Transverse colon (tissue), 4 donors: ENCODE results near the gene SDR9C7. TPM values are rescaled to one million over a fixed set of nuclear protein-coding genes. Genes with fewer than 3 reads are reported as not detected.
"Not testable (repeated sequence)": the region's sequence is repeated elsewhere in the genome, so short reads cannot be mapped to it uniquely, and the experiment has no call there.

ENCODE experiments used
- DNase-seq: peaks from one replicate; pipeline ENCODE4 v3.0.0-alpha.2; 2019
- H3K27ac ChIP-seq, 4 donors: fragments of 200-600 bp; sonication (generic); 2 replicates each; pipeline ENCODE4 v1.5.1; 2016 to 2018; ENCODE audit warnings: inconsistent platforms in 4 of 4
- H3K27me3 ChIP-seq: fragments of 200-600 bp; sonication (generic); 2 replicates; pipeline ENCODE4 v1.5.1; 2017; ENCODE audit warnings: inconsistent platforms
- H3K36me3 ChIP-seq, 4 donors: fragments of 200-600 bp; sonication (generic); 2 replicates each; pipeline ENCODE4 v1.5.1; 2017 to 2019; ENCODE audit warnings: inconsistent platforms in 4 of 4
- H3K4me1 ChIP-seq, 4 donors: fragments of 200-600 bp; sonication (generic); 2 replicates each; pipeline ENCODE4 v1.5.1; 2017 to 2020; ENCODE audit warnings: inconsistent platforms in 4 of 4
- H3K4me3 ChIP-seq, 4 donors: fragments of 200-600 bp; sonication (generic); 1 replicate in 1 of 4; 2 replicates in 3 of 4; pipeline versions ENCODE4 v1.5.1 to v1.6.1; 2017 to 2019; ENCODE audit warnings: inconsistent platforms in 4 of 4
- H3K9me3 ChIP-seq, 2 donors: fragments of 200-600 bp; sonication (generic); 2 replicates each; pipeline ENCODE4 v1.5.1; 2017 to 2019; ENCODE audit warnings: inconsistent platforms in 2 of 2
- EP300 ChIP-seq: sonication (generic); formaldehyde crosslinking; IDR thresholded peaks from one replicate; pipeline ENCODE4 v1.6.1; 2017; ENCODE audit warnings: antibody characterized with exemption, low read depth
- POLR2A ChIP-seq: fragments of 450-650 bp; IDR thresholded peaks from one replicate; pipeline ENCODE4 v1.6.1; 2016; ENCODE audit warnings: antibody characterized with exemption, mild to moderate bottlenecking, moderate library complexity
- POLR2AphosphoS5 ChIP-seq, 3 donors: sonication (generic); formaldehyde crosslinking; IDR thresholded peaks; one replicate each; pipeline ENCODE4 v1.6.1; 2016; ENCODE audit warnings: antibody characterized with exemption in 3 of 3
- WGBS, 2 donors: methylation state at CpG; one replicate each; pipeline ENCODE4 v1.1.5; 2018; ENCODE audit warnings: low coverage in 1 of 2; 5-methylcytosine and 5-hydroxymethylcytosine counted together
- in situ Hi-C, 4 donors: fragments of 200-750 bp; cut with MboI; loops; one replicate each; pipeline versions ENCODE4 v1.15.0 to v1.15.1; 2017; ENCODE audit warnings: low sequenced_read_pairs in 3 of 4, low pct_ligation_motif_present in 1 of 4, low pct_unique_long_range_greater_than_20kb in 1 of 4
- intact Hi-C: fragments of 100-400 bp; cut with DNase I; formaldehyde crosslinking; loops from one replicate; pipeline ENCODE4 v1.15.1; 2023; ENCODE audit warnings: low total_unique reads
- total RNA-seq, 4 donors: library from RNA; depleted of rRNA; stranded (reverse); fragments of >200 nt; gene quantifications; one replicate each; pipeline ENCODE4 v1.1.0, GENCODE V29; 2016
- TF ChIP-seq, protein P1 (sequence below), 5 experiments: fragments of 200-600 bp in 3 of 5; fragments of 450-650 bp in 2 of 5; sonication (generic) in 3 of 5; IDR thresholded peaks; 1 replicate in 2 of 5; 2 replicates in 3 of 5; pipeline ENCODE4 v1.5.1; 2016 to 2017; ENCODE audit warnings: antibody characterized with exemption in 5 of 5, inconsistent platforms in 3 of 5, mild to moderate bottlenecking in 2 of 5, moderate library complexity in 1 of 5

SDR9C7 gene
- total RNA-seq, 4 donors from 2014 or later, result not detected

DNA sequence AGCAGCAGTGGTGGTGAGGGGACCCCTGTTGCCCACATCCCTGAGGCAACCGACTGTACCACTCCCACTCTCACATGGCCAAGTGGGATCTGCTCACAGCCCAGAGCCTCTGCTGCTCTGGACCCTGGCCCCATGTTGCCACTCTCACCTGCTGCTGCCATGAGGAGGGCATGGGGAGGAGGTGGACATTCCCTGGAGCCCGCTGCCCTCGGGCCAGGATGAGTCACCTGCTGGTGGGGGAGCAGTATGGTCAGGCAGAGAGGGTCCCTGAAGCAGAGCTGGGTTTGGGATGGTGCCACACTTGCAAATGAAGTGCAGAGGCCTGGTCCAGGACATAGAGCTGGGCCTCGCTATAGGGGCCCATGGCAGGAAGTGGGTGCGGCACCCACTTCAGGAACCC lies 26.1 kb downstream of the SDR9C7 start:
- TF ChIP-seq POLR2AphosphoS5 (IDR thresholded peaks at IDR 0.05) (no peak), POLR2A (no peak), EP300 (no peak)
- TF ChIP-seq, protein P1, sequence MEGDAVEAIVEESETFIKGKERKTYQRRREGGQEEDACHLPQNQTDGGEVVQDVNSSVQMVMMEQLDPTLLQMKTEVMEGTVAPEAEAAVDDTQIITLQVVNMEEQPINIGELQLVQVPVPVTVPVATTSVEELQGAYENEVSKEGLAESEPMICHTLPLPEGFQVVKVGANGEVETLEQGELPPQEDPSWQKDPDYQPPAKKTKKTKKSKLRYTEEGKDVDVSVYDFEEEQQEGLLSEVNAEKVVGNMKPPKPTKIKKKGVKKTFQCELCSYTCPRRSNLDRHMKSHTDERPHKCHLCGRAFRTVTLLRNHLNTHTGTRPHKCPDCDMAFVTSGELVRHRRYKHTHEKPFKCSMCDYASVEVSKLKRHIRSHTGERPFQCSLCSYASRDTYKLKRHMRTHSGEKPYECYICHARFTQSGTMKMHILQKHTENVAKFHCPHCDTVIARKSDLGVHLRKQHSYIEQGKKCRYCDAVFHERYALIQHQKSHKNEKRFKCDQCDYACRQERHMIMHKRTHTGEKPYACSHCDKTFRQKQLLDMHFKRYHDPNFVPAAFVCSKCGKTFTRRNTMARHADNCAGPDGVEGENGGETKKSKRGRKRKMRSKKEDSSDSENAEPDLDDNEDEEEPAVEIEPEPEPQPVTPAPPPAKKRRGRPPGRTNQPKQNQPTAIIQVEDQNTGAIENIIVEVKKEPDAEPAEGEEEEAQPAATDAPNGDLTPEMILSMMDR (IDR thresholded peaks at IDR 0.05), result no peak
- peaks cover 10 to 11% of the 10 kb centered on the region in 2 donors for H3K9me3 ChIP-seq
- H3K27ac ChIP-seq, result no peak overlapping the region
- no peaks in the 10 kb centered on the region for H3K4me1 ChIP-seq
- 81% methylated on average over 5 of the region's 5 CpGs; no CpG with 5 or more reads in 1 of the 2 donors for whole genome bisulfite sequencing, 2 donors
- in situ Hi-C loops, result no loop called here
- no peak overlapping the region for H3K4me3 ChIP-seq
- no peak for DNase-seq
- H3K36me3 ChIP-seq, result no peaks in the 10 kb centered on the region
- intact Hi-C loops, result no loop called here
- no peaks in the 10 kb centered on the region for H3K27me3 ChIP-seq

DNA sequence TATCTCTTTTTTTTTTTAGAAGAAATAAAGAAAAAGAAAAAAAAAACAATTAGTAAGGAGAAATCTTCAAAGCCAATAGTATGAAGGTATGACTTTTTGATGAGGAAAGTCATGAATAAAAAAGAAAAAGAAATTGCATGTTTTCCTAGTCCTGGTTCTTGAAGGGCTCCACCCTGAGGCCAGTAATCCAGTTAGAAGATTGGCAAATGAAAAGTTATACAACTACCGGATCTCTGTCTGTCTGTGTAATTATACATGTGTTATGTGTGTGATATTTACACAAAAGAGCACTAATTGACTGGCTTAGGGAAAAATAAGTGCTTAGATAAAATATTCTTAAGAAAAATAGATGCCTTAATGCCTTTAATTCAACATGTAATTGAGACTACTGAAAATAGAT lies 28.4 kb downstream of the SDR9C7 start:
- no peak overlapping the region for H3K27ac ChIP-seq
- H3K9me3 ChIP-seq, result peaks cover 14 to 22% of the 10 kb centered on the region in 2 donors
- intact Hi-C loops, result no loop called here
- no peaks in the 10 kb centered on the region for H3K36me3 ChIP-seq
- no peak overlapping the region for H3K4me3 ChIP-seq
- DNase-seq, result no peak
- no peaks in the 10 kb centered on the region for H3K4me1 ChIP-seq
- 38 to 44% methylated on average over 1 of the region's 1 CpG for WGBS, 2 donors
- in situ Hi-C loops, result no loop called here
- H3K27me3 ChIP-seq, result no peaks in the 10 kb centered on the region
- TF ChIP-seq, protein P1 (IDR thresholded peaks at IDR 0.05), result no peak
- TF ChIP-seq POLR2AphosphoS5 (IDR thresholded peaks at IDR 0.05) (no peak), POLR2A (no peak), EP300 (no peak)

DNA sequence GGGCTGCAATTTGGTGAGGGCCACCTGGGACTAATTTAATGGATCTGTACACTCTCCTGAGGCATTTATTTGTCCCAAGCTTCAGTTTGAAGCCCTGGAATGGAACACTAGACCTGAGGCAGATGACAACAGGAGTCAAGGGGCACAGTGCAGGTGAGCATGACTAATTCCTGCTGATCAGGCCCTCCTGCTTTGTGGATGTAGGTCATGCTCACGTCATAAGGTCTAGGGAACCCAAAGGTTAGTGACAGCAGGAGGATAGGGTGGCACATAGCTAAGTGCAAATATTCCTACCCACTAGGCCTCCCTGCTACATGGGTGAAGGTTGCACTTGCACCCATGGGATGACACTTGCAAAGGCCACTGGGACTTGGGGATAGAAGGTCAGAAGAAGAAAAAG lies 30.8 kb downstream of the SDR9C7 start:
- 63 to 100% methylated on average over 1 of the region's 1 CpG for WGBS, 2 donors
- no peak overlapping the region for H3K4me3 ChIP-seq
- no peaks in the 10 kb centered on the region for H3K4me1 ChIP-seq
- TF ChIP-seq, protein P1 (IDR thresholded peaks at IDR 0.05), result no peak
- TF ChIP-seq POLR2A (no peak), EP300 (no peak), POLR2AphosphoS5 (IDR thresholded peaks at IDR 0.05) (no peak)
- intact Hi-C loops (no loop called here), in situ Hi-C loops (no loop called here)
- H3K27ac ChIP-seq, result no peak overlapping the region
- no peak for DNase-seq
- H3K36me3 ChIP-seq, result no peaks in the 10 kb centered on the region
- no peaks in the 10 kb centered on the region for H3K27me3 ChIP-seq
- peaks cover 16 to 17% of the 10 kb centered on the region in 2 donors for H3K9me3 ChIP-seq

DNA sequence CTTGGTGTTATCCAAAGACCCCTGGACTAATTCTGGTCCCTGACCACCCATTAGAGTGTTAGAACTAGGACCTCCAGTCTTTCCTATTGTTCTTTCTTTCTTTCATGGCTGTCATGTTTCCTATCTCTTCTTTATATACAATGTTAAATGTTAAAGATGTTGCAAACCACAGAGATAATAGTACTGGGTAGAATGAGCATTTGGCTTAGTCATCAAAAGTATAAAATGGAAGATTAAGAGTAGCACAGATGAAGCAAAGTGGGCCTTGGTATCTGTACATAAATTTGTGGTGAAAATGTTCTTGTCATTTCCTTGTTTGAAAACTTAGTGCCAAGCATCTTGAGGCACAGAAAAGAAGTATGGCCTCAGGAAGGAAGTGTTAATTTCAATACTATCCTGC lies 32.9 kb downstream of the SDR9C7 start:
- H3K27ac ChIP-seq, intact Hi-C loops, H3K4me1 ChIP-seq, DNase-seq, in situ Hi-C loops, H3K36me3 ChIP-seq, H3K27me3 ChIP-seq, H3K4me3 ChIP-seq: not testable (repeated sequence)
- peaks cover 16 to 17% of the 10 kb centered on the region in 2 donors for H3K9me3 ChIP-seq

DNA sequence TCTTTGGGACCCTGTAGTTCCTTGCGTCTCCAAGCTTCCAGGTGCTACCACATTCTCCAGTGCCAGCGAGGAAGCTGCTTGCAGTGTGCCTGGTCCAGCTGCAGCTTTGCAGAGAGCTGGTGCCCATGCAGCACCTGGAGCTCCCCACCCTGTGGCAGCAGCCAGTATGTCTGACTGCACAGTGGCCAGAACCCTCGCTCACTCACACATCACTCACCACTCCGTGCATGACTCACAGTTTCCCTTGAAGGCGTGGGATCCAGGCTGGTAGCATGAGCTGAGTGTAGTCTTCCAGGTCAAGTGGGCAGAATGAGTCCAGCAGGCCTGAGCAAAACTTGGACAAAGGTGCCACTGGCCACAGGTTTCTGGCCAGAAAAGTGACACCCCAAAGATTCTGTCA lies 33.6 kb downstream of the SDR9C7 start:
- Histone ChIP-seq H3K4me3 (no peak overlapping the region), H3K27ac (no peak overlapping the region), H3K4me1 (no peaks in the 10 kb centered on the region), H3K9me3 (peaks cover 16 to 17% of the 10 kb centered on the region in 2 donors), H3K27me3 (no peaks in the 10 kb centered on the region), H3K36me3 (no peaks in the 10 kb centered on the region)
- no peak for DNase-seq
- TF ChIP-seq POLR2AphosphoS5 (IDR thresholded peaks at IDR 0.05) (no peak), EP300 (no peak), POLR2A (no peak)
- TF ChIP-seq, protein P1 (IDR thresholded peaks at IDR 0.05), result no peak
- intact Hi-C loops, result no loop called here
- in situ Hi-C loops, result no loop called here
- 85% methylated on average over 5 of the region's 5 CpGs; no CpG with 5 or more reads in 1 of the 2 donors for WGBS, 2 donors
